HG03045 (cell line): Measurements from ENCODE around the gene OTUD5.

ENCODE experiments used
- ATAC-seq: cut with Tn5 transposase; IDR thresholded peaks from one replicate; pipeline ENCODE4 v1.9.1; 2021; ENCODE audit warnings: mild to moderate bottlenecking, moderate library complexity; ENCODE audit not compliant: unreplicated experiment

OTUD5 gene

DNA sequence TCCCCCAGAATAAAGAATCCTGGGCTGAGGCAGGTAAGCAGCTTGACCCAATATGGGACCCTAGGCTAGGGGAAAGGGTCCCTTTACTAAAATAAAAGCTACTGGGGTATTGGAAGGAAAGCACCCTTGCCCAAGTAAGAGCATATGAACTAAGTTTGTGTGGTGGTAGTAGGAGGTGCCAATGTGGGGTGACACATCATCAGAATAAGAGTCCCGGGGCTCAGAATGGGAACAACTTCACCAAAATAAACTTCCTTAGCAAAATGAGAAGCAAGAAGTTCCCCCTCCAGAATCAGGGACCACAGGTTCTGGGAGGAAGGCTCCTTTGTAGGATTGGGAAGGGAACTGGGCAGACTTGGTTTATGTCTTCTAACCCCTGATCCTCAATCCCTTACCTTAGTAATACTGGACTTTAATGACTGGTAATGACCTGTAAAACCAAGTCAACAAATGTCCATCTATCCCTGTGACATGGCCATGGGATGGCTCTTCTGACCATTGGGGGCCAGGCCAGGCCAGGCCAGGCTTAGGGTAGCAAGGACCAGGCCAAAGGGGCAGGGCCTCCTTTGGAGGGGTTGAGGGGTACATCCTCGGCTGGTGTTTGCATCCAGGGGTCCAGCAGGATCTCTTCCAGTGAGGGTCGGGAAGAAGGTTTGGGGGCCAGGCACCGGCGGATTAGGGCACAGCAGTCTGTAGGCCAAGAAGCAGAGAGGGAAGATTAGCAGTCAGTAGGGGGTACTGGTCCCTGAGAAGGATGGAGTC is 43.6 kb downstream of the OTUD5 start:
- no peak for ATAC-seq

DNA sequence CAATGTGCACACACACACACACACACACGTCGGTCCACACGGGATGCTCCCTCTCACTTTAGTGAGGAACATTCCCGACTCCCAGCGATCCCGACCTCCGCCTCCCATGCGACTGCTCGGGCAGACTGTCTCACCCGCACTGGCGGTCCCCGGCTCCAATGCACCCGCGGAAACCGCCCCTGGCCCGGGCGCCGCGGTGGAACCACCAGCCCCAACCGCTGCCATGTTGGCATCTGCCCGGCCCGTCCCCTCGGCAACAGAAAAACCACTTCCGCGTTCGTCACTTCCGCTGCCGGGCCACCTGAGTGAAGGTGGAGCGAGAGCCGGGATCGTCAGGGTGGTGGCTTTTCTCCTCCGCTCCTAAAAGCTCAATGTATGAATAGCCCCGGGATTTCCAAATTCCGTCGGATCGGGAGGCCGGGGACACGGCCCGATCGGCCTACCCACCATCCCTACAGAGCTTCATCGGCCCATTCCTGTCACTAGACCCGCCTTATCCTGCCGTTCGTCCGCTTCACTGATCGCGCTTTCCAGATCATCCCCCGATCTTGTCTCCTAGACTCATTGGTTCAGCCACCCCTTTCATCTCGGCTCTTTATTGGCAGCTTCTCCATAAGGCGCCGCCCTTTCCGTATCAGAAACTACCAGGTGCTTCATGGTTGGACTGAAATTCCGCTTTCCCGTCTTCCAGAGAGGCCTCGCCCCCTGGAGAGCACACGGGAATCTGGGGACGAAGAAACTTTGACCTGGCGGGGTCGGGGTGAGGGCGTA is 45.8 kb downstream of the OTUD5 start, which contains the start of gene SLC35A2:
Gene SLC35A2, minus strand, starts transcription at position 235 of the 771 bp plus-strand sequence. Its CDS starts 10 bp downstream, at position 225.
- peak; percentile 61 for ATAC-seq

DNA sequence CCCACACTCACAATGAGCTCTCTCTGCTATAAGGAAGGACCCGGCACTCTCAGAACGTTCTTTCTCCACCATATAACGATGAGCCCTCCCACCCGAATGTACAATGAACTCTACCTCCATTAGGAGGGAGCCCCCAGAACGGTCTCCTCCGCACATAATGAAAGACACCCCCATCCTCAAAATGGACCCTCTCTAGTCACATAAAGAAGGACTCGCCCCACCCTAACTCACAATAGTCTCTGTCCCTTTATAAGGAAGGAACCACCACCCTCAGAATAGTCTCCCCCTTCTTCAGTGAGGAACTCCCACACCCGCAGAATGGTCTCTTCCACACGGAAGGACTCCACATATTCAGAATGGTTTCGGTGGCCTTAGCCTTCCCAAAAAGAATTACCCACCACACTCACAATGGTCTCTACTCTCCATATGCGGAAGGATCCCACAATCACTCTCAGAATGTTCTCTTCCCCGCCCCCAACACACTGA is 46.4 kb downstream of the OTUD5 start:
- peak; percentile 5 for ATAC-seq

DNA sequence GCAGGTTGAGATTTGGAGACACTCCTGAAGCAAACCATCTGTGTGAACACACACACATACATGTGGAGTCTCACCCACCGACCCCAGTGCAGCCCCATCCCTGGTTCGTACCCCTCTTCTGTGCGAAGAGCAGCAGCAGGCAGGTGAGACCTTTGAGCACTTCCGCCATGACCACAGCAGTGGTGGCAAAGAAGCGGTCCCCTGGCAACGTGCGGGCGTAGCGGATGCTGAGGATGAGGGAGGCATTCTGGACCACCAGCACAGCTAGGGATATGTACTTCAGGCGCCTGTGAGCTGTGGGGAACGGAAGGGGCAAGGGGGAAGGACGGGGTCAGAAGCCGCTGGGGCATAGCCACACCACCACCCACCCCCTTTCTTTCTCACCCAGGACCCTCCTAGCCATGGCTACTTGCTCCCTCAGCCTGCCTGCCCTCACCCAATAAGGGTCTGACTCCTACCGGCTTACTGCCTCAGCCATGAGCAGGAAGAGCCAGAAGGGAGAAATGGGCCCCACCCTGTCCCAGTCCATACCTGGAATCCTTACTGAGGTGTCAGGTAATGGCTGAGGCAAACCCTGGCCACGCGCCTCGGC is 47.6 kb downstream of the OTUD5 start:
- no peak for ATAC-seq

DNA sequence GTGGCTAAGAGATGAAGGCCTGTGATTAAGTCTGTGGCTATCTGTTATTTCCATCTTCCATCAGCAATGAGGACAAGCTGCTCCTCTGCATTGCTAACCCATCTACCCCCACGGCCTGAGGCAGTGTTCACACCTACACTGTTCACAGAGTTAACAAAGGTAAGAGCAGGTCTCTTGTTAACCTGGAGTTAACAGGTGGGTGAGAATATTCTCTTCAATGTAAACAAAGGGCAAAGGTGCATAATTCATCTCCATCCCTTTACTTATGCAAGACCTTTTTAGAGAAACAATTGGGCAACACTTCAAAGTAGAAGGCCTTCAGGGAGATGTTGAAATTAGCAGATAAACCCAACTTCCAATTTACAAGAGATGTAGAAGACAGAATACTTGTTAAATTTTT is 48.8 kb downstream of the OTUD5 start:
- no peak for ATAC-seq

DNA sequence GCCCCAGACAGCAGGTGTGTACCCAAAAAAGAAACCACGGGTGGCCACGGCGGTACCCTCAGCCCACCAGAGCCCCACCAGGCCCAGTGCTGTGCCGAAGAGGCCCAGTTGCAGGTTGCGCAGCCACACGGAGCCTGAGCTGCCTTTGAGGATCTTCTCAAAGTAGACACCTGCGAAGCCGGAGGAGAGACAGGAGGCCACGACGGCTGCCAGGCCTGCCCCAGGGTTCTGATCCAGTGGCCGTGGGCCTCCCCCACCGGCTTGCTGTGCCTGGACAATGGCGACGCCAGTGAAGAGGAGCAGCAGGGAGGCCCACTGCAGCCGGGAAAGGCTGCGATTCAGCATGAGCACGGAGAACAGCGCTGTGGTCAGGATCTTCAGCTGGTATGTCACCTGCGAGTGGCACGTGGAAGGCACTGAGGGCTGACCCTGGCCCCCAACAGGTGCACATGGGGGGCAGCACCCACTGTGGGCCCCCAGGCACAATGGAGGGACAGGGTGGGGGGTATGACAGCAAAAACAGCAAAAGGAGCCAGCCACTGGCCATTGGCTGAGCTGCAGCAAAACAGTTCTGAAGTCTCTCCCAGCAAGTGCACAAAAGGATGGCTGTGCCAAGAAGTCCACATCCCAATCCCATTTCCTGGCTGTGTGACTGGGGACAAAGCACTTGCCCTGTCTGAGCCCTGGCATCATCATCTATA is 52.2 kb downstream of the OTUD5 start:
- no peak for ATAC-seq

DNA sequence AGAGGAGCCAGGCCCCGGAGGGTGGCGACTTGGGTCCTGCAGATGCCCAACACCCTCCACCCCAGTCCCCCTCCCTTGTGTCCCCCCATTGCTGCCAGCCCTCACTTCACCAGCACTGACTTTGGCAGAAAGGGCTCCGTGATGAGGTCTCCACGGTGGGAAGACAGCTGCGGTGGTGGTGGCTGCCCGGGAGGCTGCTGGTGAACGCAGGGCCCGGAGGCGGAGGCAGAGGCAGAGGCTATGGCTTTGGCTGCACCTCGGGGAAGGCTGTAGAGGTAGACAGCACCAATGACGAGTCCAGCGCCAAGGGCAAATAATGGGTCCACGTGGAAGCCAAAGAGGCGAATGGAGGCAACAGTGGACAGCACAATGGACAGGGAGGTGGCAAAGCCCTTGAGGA is 52.8 kb downstream of the OTUD5 start:
- no peak for ATAC-seq

DNA sequence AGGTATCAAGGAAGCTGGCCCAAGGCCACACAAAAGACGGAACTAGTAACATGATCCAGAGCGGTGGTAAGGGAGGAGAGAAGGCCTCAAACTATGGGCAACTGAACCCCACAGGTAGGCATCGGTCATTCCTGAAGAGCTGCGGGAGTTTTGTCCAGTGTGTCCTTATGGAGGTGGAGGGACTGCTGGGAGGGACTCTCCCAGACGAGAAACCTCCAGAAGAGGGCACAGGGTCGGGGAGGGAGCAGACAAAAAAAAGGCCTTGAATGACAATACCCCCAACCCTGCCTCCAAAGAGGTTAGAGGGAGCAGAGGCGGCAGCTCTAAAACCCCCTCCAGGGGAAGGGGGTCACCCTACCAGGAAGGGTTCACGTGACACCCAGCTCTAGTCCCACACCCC is 53.2 kb downstream of the OTUD5 start:
- no peak for ATAC-seq

DNA sequence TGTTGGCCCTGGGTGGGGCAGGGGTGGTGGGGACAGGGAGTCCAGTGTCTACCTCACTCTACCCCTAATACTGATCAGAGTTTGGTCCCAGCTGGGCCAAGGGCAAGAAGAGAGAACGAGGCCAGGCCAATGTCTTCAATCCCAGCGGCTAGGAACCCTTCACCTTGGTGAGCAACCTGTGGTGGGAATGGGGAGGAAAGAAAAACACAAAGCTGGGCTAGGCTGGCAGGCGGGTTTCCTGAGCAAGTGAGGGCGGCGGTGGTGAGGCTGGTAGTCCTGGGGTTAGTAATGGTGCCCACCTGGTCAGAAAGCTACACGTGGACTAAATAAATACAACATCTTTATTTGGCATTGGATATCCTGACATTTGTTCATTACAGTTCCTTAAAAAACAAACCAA is 54.1 kb downstream of the OTUD5 start:
- ATAC-seq = no peak

DNA sequence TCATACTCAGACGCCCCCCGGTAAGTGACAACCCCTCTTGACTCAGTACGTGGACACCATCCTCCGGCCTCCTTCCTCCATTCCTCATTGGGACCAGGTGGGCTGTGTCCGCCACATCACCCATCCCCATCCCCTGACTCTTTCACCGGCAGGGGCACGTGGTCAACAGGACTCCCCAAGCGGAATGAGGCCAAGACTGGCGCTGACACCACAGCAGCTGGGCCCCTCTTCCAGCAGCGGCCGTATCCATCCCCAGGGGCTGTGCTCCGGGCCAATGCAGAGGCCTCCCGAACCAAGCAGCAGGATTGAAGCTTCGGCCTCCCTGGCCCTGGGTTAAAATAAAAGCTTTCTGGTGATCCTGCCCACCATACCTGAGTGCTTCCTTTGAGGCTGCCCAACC is 54.6 kb downstream of the OTUD5 start:
- ATAC-seq = no peak

DNA sequence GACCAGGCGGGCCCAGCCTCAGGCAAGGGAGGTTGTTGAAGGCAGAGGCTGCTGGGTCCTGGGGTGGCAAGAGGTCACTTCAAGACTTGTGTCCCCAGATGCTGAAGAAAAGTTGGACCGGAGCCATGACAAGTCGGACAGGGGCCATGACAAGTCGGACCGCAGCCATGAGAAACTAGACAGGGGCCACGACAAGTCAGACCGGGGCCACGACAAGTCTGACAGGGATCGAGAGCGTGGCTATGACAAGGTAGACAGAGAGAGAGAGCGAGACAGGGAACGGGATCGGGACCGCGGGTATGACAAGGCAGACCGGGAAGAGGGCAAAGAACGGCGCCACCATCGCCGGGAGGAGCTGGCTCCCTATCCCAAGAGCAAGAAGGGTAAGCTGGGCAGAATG is 55.3 kb downstream of the OTUD5 start:
- ATAC-seq = no peak

DNA sequence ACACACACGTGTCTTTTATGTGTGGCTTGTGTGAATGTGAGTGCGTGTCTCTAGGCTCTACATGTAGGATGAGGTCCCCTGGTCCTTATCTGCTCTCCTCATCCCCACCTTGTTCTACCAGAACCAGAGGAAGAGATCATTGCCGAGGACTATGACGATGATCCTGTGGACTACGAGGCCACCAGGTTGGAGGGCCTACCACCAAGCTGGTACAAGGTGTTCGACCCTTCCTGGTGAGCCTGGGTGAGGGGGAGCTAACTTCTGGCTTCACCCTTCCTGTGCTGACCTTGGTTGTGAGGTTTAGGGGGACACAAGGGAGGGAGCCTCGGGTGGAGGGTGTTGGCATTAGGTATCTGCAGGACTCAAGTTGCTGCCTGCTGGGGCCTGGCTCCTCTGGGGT is 56.3 kb downstream of the OTUD5 start:
- no peak for ATAC-seq

DNA sequence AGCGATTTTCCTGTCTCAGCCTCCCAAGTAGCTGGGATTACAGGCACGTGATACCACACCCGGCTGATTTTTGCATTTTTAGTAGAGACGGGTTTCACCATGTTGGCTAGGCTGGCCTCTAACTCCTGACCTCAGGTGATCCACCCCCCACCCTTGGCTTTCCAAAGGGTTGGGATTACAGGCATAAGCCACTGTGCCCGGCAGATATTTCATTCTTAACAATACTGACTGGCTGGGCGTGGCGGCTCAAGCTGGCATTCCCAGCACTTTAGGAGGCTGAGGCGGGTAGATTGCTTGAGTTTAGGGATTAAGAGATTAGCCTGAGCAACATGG is 58.4 kb downstream of the OTUD5 start:
- ATAC-seq = no peak

DNA sequence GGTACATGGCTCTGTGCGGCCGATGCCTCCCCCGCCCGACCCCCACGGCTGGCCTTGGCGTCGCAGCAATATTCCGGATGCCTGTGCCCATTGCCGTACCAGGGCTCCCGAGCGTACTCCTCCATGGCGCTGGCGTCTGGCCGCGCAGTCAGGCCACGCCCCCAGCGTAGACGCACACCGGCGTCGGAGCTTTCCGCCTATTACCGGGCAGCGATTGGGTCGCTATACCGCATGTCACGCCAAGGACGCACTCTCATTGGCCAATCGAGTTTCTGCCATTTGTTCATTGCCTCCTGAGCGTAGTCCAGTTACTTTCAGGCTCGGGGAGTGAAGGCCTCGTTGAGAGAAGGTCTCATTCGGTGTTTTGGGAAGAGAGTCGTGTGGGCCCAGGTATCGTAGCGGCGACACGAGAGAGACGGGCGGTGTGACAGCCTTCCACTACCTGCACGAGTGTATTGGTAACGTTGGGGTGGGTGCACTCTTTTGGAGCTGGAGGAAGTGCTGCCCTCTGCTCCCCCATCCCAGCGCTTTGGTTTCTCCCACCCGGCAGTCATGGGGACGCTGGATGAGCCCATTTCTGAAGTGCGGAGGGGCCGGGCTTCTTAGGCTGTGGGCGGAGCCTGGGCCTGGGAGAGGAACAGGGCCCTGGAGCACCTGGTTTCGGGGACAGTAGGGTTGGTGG is 59.6 kb downstream of the OTUD5 start, which contains the start of the genes PQBP1 and TIMM17B:
Gene PQBP1, plus strand, starts transcription at position 306 of the 682 bp plus-strand sequence. CDS start 580 bp downstream, outside the sequence.
Gene TIMM17B, minus strand, starts transcription at position 144 of the 682 bp plus-strand sequence. Its CDS starts 19 bp downstream, at position 125.
- peak; percentile 89 for ATAC-seq

DNA sequence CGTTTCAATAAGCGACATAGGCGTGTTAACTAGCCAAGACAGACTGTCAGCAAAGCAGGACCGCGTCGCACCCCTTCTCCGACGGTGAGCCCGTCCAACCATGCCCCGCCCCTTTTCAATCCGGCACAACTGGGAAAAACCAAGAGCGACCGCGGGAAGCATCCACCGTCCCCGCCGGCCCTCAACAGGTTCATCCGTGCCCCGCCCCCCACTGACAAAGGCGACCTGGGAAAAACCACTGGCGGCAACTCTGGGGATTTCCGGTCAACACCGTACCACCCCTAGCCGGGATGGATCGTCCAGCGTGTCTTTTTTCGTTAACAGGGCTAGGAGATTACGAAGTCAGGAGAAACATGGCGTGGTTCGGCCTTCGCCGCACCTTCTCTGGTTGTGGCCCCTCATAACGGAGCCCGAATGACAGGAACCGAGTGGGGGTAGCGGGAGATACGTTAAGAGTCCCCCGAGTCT is 60.2 kb downstream of the OTUD5 start:
- peak; percentile 6 for ATAC-seq

DNA sequence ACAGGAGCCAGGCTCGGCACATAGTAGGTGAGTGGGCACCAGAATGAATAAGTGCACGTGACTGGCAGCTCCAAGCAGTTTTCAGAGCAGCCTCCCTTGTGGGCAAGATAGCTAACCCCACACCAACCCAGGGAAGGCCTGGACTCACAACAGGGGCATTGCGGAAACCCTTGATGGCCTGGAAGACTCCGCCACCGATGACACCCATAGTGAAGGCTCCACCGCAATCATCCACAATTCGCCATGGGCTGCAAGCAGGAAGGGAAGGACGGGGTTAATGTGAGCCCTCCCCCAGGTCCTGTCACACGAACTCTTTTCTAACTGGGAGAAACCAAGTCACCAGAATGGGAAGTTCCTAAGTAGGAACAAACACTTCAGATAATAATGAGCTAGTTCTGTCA is 60.8 kb downstream of the OTUD5 start:
- ATAC-seq = no peak

DNA sequence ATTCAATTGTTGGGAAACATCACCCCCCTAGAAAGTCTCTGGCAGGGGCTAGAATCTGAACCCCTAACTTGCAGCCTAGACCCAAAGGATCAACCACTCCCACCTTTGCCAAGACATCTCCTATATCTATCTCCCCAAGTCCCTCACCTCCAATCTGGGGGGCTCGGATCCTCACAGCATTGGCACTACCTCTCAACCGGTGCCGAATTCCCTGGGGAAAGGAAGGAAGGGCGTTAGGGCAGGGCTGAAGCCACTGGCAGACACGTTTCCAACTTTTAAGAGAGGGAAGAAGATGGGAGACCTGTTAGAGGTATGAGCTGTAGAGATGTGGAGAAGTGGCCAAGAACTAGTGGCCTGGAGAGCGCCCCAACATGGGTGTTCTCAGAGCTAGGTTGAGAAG is 62.5 kb downstream of the OTUD5 start:
- no peak for ATAC-seq

DNA sequence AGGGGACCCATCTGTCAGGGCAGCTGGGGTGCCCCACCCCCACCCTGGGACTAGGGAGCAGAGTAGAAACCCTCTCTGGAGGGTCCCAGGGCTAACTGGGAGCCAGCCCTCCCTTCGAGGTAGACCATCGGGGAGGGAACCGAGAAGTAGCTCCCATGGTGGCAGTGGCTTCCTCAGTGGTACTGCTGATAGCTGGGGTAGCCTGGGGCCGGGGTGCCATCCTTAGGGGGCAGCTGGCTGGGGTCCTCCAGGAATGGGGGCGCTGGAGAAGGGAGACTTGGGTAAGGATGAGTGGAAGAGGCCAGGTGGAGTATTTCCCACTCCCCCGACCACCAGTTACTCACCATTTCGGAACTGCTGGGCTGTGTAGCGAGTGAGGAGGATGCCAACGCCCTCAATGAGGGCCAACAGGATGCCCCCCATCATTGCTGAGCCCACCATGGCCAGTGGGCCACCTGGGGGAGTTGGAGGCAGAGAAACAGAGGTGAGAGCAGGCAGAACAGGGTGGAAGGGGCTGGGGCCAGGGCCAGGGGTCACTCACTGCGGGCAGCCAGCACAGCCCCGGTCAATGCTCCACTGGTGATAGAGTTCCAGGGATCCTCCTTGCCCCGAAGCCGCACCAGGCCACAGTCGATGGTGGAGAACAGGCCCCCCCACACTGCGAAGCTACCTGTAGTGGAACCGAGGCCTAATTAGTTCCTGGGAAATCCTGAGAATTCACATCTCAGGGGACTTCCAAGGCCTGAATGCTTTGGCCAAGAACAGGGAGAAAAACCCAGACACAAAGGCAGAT is 63.7 kb downstream of the OTUD5 start:
- ATAC-seq = no peak

DNA sequence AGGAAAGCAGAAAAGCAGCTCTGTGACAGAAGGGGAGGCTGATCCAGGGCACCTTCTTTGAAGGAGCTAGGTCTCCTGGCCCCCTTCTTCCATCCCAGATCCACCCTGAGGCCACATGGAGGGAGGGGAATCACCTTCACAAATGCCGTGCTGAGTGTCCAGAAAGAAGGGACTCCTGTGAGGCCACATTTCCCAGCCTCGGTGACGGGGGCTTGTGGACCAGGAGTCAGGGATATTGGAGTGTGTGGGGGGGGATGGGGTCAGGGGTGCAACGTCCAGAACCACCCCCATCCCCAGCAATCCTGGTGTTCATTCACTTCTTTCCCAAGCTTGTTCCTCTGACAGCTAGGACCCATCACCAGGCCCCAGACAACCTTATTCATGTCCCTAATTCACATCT is 64.5 kb downstream of the OTUD5 start:
- ATAC-seq = no peak
